ENCODE measurements around the gene PIKFYVE. TPM values are rescaled to one million over a fixed set of nuclear protein-coding genes. Genes with fewer than 3 reads are reported as not detected.

Gene PIKFYVE, protein sequence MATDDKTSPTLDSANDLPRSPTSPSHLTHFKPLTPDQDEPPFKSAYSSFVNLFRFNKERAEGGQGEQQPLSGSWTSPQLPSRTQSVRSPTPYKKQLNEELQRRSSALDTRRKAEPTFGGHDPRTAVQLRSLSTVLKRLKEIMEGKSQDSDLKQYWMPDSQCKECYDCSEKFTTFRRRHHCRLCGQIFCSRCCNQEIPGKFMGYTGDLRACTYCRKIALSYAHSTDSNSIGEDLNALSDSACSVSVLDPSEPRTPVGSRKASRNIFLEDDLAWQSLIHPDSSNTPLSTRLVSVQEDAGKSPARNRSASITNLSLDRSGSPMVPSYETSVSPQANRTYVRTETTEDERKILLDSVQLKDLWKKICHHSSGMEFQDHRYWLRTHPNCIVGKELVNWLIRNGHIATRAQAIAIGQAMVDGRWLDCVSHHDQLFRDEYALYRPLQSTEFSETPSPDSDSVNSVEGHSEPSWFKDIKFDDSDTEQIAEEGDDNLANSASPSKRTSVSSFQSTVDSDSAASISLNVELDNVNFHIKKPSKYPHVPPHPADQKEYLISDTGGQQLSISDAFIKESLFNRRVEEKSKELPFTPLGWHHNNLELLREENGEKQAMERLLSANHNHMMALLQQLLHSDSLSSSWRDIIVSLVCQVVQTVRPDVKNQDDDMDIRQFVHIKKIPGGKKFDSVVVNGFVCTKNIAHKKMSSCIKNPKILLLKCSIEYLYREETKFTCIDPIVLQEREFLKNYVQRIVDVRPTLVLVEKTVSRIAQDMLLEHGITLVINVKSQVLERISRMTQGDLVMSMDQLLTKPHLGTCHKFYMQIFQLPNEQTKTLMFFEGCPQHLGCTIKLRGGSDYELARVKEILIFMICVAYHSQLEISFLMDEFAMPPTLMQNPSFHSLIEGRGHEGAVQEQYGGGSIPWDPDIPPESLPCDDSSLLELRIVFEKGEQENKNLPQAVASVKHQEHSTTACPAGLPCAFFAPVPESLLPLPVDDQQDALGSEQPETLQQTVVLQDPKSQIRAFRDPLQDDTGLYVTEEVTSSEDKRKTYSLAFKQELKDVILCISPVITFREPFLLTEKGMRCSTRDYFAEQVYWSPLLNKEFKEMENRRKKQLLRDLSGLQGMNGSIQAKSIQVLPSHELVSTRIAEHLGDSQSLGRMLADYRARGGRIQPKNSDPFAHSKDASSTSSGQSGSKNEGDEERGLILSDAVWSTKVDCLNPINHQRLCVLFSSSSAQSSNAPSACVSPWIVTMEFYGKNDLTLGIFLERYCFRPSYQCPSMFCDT (N-terminal part only)
- 8.5 and 12.6 TPM in 2 replicates for total RNA-seq

DNA sequence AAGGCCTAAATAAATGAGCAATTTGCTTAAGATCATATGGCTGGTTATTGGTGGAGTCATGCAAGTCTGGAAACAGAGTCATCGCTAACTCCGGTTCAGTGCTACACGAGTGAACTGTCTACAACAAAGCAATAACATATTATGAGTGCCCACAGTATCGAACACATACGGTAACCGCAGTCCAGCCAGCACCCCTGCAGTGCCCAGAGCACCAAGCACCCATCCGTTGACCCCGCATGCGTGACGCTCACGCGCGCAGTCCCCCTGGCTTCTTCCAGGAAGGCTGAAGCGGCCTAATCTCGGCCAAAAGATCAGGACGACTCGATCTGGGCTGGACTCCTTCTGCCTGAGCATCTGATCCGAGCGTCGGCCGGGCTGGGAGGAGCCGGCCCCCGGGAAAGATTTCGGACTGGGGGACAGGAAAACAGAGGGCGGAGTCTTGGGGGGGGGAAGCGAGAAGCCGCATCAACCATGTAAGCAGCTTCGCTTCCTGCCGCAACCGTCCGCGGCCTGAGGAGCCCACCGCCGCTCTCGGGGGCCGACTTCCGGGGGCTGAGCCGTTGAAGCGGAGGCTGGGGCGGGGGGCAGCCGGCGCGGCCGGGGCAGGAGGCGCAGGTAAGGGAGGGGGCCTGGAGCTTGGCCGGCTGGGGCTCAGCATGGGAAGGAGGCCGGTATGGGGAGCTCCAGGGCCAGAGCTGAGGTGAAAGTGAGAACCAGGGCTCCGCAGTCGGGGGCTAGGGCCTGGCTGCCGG lies at the start of gene PIKFYVE:
Gene PIKFYVE, plus strand, starts transcription at position 455 of the 752 bp plus-strand sequence. CDS start 5,265 bp downstream, outside the sequence.

DNA sequence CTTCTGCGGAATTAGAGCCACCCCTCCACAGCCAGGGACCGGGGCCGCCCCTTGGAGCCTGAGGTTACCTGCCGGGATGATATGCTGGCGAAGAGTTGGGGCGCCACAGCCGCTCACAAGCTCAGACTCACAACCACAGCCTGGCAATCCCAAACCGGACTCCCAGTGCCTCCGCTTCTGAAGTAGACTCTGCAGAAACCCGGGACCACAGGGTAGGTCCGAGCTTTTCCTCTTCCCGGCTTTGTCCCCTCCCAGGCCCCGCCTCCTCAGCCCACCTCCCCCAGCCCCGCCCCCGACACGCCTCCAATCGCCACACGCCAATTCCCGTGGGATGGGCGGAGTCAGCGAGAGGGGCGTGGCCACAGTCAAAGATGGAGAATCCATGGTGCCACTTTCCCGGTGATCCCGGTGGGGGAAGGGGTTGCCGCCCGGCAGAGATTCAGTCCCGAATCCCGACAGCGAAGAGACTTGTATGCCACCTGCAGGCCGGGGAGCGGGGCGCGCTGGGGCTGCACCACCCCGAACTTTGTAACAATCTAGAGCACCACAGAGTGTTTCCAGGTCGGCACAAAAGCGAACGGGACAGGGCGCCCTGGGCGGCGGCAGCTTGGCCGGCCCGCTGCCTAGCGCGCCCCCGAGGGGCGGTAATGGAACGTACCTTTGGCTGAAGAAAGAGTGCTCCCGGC lies 11.0 kb upstream of the PIKFYVE start, which contains the start of gene IDH1:
Gene IDH1, minus strand, starts transcription at position 201 of the 686 bp plus-strand sequence. CDS start 3,520 bp downstream, outside the sequence.

DNA sequence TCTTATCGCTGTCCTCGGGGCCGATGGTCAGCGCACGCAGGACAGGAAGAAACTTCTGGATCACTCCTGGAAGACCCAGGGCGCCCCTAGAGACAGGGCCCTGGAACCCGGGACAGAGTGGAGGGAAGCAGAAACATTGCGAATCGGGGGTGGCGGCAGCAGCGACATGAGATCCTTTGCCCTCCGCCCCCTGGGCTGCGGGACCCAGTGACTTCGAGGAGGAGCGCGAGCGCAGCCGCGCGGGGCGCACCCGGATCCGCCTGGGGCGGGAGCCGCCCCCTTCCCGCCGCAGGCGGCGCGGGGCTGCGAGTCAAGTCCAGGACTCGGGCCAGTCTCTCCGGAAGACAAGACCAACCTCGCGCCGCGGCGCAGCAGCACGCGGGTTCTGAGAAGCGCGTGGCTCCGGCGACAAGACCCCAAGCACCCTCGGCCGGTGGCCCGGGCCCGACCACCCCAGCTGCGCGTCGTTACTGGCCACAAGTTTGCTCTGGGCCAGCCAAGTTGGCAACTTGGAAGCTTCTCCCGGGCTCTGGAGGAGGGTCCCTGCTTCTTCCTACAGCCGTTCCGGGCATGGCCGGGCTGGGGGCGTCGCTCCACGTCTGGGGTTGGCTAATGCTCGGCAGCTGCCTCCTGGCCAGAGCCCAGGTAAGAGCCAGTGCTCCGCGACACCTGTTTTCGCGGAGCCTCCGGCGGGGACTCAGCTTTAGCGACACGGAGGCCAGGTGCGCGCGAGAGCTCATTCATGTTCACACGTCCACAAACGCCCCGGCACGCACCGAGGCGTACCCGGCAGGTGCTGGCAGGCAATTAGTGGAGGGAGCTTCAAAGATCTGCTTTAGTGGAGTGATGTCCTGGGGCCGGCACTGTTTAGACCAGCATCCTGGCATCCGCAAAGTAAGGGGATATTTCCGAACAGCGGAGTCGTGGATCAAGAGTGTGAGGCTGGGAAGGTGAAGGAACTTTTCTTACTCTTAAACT lies 140.7 kb downstream of the PIKFYVE start, which contains the start of gene PTH2R:
Gene PTH2R, plus strand, starts transcription at position 319 of the 978 bp plus-strand sequence. Its CDS starts 252 bp downstream, at position 571.

Other genes starting within 250 kb of the PIKFYVE start
- 2.8 and 7.7 TPM in 2 replicates for gene PLEKHM3, start 240.7 kb upstream of the PIKFYVE start, total RNA-seq
- not detected in 2 replicates for gene CRYGD, start 141.7 kb upstream of the PIKFYVE start, total RNA-seq
- not detected in 2 replicates for gene CRYGC, start 136.4 kb upstream of the PIKFYVE start, total RNA-seq
- gene CRYGB, start 120.1 kb upstream of the PIKFYVE start, total RNA-seq = not detected in 2 replicates
- gene CRYGA, start 102.7 kb upstream of the PIKFYVE start, total RNA-seq = not detected in 2 replicates
- not detected in 2 replicates for gene C2orf80, start 76.2 kb upstream of the PIKFYVE start, total RNA-seq
- 96.1 and 114 TPM in 2 replicates for gene IDH1, start 11.2 kb upstream of the PIKFYVE start, total RNA-seq
- gene PTH2R, start 140.5 kb downstream of the PIKFYVE start, total RNA-seq = 0.04 TPM in 1 of 2 replicates, not detected in the other